Middle frontal gyrus (tissue), 1 donor: ENCODE measurements around the gene PRKCE.

Experiments
- DNase-seq: peaks from one replicate; pipeline ENCODE4 v3.0.0-alpha.2; 2015; ENCODE audit warnings: low spot score; ENCODE audit errors: extremely low spot score

The PRKCE gene

DNA sequence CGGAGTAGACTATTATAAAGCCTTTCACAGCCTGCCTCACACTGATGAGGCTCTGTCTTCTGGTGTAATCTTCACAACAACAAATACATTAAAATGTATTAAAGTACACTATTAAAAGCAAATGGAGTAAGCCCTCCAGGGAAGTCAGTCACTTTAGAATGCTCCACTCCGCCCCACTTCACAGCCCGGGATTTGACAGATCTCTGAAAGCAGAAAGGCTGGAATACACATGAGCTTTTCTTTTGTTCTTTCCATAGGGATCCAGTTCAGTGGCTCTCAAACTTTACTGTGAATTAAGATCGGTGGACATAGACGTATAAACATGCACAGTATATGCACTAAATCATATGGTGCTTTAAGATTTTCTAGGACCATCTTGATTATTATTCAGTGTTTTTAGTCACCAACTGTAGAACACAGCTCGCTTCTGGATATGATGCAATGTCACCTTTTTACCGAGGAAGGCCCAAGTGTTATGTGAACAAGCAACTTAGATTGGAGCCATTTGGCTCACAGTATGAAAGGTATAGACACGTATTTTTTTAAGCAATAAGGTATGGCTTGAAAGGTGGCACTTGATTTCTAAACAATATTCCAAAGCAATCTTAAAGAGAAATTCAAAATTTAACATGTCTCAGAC, 151.1 kb downstream of the PRKCE start:
- no peak for DNase-seq

DNA sequence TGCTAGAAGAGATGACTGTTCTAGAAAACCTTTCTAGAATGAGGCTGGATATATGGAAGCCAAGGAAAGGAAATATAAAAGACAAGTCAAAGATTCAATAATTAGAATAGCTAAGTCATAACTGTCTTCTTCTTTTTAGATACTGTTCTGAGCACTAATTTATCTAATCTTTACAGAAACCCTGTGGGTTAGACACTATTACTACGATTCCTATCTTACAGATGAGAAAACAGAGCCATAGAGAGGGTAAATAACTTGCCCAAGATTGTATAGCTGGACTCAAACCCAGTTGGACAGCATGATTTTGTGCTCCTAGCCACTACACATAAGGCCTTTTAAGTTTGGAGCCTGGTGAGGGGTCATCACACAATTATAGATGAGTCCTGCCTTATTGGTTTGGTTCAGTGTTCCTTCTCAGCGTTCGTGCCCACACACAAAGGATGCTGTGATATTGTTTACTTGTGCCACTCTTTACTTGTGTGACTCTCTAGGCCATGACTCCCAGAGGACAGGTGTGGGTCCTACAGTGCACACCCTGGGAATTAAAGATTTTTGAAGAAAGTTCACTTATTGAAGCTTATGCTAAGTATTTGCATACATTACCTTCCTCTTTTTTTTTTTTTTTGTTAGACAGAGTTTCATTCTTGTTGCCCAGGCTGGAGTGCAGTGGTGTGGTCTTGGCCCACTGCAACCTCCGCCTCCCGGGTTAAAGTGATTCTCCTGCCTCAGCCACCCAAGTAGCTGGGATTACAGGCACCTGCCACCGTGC, 153.7 kb downstream of the PRKCE start:
- DNase-seq: no peak

DNA sequence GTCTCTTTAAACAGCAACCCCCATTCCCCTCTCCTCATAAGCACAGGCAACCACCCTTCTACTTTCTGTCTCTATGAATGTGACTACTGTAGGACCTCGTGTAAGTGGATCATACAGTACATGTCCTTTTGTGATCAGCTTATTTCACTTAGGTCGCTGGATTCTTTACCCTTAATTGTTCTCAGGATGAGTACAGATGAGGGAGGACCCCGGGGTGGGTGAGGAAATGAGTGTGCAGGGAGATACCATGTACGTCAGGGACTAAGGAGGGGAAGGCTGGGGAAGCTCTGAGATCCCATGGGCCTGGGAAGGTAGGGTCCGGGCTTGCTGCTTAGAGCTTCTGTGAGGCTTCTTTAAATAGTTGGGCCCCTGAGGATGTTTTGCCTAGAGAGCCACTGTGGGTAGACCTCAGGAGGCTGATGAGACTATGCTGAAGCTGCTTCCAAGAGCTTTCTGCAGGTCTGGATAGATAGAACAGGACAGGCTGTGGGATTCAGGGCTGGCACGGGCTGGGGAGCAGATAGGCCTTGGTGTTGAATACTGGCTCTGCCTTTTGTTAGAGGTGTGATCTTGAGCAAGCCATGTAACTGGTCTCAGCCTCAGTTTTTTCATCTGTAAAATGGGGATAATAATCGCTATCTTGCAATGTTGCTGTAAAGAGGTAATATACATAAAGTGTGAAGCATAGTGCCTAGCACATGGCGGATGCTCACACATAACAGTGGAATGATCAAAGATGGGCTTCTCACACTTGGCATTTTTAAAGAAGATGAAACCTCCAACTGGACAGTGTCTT, 155.3 kb downstream of the PRKCE start:
- no peak for DNase-seq

DNA sequence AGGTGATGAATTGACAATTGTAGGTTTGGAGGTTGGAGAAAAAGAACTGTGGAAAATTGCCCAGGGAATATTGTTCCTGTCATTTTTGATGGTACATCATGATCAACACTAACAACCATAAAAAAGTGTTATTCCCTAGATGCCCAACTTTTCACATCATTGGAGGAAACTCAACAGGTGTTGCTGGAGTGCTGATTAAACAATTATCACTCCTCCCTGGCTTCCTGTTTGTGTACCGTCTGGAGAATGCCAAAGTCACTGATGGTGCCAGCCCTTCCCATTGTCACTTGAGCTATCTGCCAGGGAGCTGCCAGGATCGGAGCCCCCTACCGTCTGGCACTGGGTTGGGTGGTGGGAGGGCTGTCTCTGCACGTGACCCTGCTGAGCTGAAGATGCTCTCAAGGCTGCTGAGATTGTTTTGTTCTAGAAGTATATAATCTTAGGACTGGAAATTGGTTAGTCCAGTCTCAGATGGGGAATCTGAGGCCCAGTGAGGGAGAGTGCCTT, 156.9 kb downstream of the PRKCE start:
- DNase-seq: no peak

DNA sequence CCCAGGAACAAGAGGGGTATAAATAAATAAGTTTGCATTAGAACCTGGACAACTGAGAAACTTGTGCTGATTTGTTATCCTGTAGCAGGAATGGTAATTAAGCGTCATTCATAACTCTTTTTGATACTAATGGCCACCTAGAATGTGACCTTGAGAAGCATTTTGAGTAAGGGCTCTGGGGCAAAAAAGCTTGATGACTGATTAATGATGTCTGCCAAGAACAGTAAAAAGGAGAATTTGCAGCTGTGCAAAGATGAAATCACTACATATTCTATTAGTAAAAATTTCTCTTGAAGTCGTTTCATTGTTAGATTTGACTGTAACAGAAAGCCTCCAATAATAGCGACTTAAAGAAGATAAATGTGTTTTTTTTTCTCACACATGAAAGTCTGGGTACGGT, 157.7 kb downstream of the PRKCE start:
- DNase-seq: no peak

DNA sequence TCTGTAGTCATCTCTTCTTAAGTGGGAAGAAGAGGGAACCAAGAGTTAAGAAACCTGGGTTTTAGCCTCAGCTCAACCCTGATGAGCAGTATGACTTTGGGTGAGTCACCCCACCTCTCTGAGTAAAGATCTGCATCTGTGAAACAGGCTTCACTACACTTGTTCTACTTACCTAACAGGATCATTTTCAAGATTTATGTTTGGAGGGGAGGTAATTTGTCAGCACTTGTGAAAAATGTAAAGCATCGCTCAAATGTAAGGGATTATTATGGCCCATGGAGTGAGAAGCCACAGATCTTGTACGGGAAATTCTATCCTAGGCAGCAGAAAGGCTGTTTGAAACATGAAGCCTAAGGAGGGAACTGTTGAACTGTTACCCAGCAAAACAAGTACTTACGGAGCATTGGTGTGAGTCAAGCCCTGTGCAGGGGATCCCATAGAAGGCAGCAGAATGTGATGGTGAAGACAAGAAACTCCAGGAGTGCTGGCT, 160.6 kb downstream of the PRKCE start:
- DNase-seq: no peak

DNA sequence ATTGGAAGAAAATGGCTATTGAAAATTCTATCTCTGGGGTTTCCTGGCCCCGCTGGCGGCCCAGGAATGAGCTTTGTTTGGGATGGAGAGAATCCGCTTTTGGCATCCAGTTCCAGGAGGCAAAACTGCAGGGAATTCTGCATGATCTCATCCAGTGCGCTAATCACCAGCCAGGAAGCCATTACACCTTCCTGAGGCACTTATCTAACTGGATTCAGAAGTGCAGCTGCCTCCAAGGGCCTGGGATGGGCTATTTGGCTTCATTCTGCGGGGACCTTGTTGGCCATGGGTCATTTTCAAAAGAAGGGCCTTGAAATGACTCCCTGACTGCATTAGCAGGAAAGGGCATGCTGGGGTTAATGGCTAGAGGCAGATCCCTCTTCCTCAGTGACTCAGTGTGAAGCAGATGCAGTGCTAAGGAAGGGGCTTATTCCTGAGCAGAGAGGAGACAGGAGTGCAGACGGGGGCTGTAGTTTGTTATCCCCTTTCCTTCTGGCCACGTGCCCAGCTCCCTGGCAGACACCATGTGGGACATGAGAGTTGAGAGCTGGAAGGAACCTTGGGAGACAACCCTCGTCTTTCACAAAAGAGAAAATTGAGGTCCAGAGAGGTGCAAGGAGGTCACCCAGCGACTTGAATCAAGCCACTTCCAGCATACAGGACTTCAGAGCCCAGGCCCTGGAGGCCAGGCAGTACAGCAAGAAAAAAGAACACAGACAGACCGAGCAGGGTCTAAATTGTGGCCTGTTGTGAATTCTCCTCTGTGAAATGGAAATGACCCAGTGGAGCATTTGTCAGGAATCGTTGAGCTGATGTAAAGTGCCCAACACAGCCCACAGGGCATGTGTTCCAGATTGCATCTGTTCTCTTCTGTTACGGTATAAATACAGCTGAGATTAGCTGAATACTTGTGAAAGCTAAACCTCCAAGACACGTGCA, 161.8 kb downstream of the PRKCE start:
- DNase-seq: no peak

DNA sequence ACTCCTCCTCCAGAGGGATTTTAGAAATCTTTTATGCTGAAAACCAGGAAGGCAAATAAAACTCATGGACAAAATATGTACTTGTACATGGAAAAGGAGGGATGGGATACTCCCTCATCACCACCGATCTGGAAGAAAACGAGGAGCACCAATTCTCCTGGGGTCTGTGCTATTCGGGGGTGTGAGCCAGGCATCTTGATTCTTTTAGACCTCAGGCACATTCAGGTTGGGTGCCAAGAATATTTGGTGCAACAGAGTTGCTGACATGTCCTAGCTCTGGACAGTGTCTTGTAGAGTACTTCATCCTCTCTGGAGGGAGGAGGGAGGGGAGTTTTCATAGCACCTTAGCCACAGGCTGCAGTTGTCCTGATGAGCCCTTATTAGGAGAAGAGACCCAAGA, 163.0 kb downstream of the PRKCE start:
- DNase-seq: no peak

DNA sequence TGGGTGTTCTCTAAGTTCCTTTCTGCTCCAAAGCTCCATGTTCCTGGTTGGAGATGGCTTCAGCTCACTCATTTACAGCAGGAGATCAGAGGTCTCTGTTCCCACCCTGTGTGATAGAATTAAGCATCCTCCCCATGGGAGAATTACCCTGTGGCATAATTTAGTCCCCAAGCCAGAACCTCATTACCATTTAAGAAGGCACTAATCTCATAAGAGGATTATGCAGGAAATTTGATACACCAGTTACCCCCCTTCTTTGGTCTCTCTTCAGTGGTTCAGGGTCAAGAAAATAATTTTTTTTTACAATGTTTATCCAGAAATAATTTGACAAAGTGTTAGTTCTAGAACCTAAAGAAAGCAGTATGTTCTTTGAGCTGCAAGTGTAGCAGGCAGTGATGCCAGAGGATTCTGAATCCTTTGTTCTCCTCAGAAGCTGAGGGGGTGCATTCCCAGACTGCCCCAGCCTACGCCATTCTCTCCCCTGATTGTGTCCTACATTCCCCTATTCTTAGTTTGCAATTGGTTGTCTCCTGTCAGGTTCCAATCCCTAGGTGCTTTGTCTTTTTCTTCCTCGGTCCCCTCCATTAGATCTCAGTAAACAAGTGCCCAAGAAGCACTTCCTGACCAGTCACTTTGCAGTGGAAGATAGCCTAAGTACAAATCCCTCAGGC, 163.6 kb downstream of the PRKCE start:
- DNase-seq: no peak

DNA sequence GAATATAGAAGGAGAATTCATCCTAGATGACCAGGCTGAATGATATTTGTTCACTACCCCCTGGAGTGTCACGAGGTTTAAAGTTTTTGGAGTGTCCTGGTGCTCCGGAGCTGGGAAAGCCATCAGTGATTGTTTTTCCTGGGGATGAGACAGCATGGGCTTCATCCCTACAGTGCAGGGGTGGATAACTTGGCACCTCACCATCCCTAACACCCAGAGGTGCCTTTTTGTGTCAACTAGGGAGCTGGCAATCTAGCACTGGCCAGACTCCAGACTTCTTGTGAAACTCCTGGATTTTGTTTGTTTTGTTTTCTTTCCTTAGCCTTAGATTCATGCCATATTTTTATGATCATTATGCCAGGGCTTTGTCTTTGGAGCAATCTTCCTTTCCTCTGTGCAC, 164.8 kb downstream of the PRKCE start:
- no peak for DNase-seq

DNA sequence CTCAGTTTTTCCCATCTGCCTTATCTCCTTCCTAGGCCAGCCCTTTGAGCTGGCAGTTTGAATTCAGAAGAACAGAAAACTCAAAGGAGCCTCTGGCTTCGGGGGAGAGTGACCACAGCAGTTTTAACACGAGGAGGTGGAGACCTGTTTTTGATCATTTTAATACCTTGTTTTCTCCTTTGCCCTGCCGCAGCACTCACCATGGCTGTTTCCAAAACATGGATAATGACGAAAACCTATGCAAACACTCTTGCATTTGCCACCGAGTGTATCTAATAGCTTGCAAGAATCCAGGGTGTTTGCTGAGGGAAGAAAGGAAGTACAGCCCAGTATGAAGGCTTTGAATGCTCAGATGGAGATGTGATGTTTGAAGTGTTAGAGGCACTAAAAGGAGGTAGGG, 167.1 kb downstream of the PRKCE start:
- no peak for DNase-seq

DNA sequence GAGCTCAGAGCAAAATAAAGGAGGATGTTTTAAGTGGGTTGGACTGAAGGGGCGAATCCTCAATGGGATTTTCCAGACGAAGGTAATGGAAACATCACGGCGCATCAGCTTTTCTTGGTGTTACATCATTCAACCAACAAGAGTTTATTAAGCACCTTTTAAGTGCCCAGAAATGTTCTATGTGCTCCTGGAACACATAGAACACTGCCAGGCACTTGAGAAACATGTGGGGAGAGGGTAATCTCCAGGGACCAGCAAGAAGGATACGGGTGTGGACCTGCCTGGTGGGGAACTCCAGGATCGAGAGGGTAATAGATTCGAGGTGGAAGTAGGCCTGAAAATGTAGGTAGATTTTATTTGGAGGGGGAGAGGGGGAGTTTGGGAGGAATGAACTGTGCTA, 168.6 kb downstream of the PRKCE start:
- no peak for DNase-seq

DNA sequence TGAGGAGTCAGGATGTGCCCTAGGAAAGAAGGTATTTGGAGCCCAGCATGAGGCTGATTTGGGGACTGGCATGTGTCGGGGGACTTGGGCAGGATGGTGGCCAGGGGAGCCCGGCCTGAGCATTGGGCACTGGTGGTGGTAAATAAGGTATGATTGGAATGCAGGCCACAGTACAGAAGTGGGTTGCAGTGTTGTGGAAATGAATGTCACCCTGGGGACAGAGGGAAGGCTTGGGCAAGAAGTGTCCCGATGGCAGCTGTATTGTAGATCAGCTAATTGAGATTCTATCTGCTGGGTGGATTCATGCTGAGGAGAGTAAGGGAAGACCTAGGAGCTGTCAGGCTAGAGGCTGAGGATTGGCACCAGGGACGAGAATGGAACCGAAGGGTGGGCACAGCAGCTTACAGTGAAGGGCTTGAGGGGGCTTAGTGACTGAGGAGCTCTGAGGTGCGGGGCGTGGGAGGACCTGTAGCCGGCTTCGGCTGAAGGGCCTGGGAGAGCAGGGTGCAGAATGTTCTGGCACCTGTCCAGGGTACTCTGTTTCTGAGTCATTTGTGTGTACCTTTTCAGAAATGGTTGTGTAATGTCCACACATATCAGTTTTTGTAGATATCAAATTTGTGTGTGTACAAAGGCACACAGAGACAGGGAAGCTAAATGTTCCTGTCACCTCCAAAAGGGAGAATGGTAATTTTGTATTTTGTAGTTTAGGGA, 170.2 kb downstream of the PRKCE start:
- DNase-seq: no peak

DNA sequence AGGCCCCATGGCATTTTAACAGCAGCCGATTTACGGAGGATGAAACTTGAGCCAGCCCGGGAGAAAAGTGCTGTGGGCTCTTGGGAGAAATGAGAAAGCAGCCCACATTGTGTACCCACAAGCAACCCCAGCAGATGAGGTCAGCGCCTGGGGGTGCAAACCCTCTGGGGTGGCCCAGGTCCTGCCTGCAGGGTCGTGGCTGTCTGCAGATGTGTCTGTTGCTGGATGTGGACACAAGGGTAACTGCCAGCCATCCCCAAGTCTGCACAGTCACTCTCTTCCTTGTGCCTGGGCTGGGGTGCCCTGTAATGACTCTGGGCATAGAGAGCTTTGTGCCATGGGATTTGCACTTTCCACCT, 170.8 kb downstream of the PRKCE start:
- no peak for DNase-seq

DNA sequence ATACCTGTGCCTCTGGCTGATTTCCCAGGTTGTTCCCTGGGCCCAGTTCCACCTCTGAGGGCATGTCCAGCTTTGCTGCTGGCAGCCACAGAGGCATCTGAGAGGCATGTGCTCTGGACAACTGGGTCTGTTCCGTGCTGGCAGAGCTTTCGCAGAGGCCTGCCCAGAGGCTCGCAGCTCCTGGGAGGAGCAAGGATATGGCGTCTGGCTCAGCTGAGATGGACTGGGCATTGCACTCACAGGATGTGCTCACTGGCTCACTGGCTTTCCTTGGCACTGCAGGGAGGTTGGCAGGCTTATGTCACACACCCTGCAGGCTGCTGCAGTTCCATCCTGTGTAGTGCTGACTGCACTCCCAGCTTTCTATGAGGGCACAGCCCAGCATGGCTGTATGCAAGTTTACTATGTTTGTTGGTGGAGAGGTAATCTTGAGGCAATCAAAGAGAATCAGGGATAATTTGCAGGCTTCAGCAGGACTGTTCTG, 172.3 kb downstream of the PRKCE start:
- peak; percentile 46 for DNase-seq

DNA sequence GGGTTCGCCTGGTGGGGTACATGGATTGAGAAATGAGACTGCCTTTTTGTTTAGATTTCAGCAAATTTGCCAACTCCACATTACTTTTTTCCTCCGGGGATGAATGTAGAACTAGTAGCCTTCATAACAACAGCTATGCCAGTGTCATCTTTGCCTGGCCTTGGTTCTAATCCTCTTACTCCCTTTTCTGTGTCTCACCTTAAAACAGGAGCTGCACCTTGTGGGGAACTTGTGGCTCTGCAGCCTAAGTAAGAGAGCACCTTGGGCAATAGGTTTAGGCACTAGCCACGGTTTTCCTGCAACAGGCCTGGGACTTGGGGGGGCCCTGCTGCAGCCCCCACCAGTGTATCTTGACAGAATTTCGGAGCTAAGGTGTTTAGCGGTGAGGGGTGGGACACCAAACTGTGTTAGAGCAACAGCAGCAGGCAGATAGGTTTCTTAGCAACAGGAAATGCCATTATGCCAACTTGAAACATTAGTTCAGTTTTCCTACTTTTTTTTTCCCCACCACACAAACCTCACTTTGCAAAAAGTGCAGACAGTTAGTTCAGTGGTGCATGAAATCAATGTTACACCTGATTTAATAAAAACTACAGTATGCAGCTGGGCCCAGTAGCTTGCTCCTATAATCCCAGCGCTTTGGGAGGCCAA, 173.7 kb downstream of the PRKCE start:
- DNase-seq: no peak

DNA sequence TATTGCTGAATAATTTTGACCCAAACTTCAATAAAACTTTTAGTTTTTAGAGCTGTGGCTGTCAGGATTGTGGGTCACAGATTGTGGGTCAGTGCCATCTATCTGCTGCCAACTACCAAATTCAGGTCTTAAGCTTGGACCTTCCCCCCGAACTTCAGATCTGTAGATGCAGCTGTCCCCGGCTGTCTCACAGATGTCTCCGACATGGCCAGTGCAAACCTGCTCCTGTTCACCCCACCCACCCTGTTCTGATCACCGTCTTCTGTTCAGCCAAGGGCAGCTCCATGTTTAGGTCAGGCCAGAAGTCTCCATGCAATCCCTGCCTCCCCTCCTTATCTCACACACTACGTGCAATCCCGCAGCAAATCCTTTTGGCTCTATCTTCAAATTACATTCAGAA, 175.0 kb downstream of the PRKCE start:
- no peak for DNase-seq

DNA sequence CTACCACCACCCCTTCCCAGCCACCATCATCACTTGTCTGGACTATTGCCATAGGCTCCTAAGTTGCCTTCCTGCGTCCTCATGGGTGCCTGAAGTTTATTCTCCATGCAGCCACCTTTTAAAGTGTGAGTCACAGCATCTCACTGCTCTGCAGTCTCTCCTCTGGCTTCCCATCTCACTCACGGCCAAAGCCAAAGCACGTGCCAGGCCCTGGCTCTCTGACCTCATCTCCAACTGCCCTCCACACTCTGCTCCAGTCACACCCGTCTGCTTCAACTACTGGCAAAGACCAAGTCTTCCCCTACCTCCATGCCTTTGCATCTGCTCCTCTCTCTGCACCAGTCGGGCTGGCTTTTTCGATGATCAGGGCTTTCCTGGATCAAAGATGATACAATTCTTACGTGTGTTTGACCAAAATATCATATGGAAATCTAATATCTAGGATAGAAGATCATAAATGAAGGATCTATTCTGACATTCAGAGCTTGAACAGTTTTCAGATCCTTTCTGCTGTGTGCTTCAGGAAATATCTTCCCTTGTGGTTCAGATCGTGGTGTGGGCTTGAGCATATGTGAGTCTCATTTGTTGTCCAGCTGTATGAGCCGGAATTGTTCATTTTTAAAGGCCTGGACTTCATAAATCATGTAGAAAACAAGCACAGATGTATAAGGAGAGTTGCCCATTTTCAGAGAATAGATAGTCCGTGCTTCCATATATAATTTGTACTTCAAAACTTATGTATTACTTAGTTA, 175.6 kb downstream of the PRKCE start:
- no peak for DNase-seq
